Karpas-422 (cell line): ENCODE measurements around the gene PTGER1. TPM values are rescaled to one million over a fixed set of nuclear protein-coding genes. Genes with fewer than 3 reads are reported as not detected.

Experiments
- DNase-seq: peaks from one replicate; pipeline ENCODE4 v3.0.0-alpha.2; 2015
- H2AFZ ChIP-seq: fragments of 200-600 bp; sonication (generic); 2 replicates; pipeline ENCODE4 v1.6.1; 2014; ENCODE audit warnings: antibody characterized with exemption, low read length, mixed read lengths
- H3K27ac ChIP-seq: fragments of 200-600 bp; sonication (generic); 2 replicates; pipeline ENCODE4 v1.5.1; 2014; ENCODE audit warnings: mild to moderate bottlenecking, low read length, moderate library complexity
- H3K27me3 ChIP-seq: fragments of 200-600 bp; sonication (generic); 2 replicates; pipeline ENCODE4 v1.6.1; 2014; ENCODE audit warnings: low read length, mixed read lengths
- H3K36me3 ChIP-seq: fragments of 200-600 bp; sonication (generic); 2 replicates; pipeline ENCODE4 v1.6.1; 2014; ENCODE audit warnings: low read length, mixed read lengths; ENCODE audit not compliant: insufficient read depth
- H3K4me1 ChIP-seq: fragments of 200-600 bp; sonication (generic); 2 replicates; pipeline ENCODE4 v1.6.1; 2014; ENCODE audit warnings: mild to moderate bottlenecking, low read length, mixed read lengths
- H3K4me2 ChIP-seq: fragments of 200-600 bp; sonication (generic); 2 replicates; pipeline ENCODE4 v1.6.1; 2014; ENCODE audit warnings: low read length, low read depth, mild to moderate bottlenecking; ENCODE audit not compliant: poor library complexity, severe bottlenecking
- H3K4me3 ChIP-seq: fragments of 200-600 bp; sonication (generic); 2 replicates; pipeline ENCODE4 v1.5.1; 2014; ENCODE audit warnings: mild to moderate bottlenecking, antibody characterized with exemption, low read length, mixed read lengths
- H3K79me2 ChIP-seq: fragments of 200-600 bp; sonication (generic); 2 replicates; pipeline ENCODE4 v1.6.1; 2014; ENCODE audit warnings: mild to moderate bottlenecking, low read length, mixed read lengths
- H3K9ac ChIP-seq: fragments of 200-600 bp; sonication (generic); 2 replicates; pipeline ENCODE4 v1.6.0; 2014; ENCODE audit warnings: low read length
- H3K9me2 ChIP-seq: fragments of 200-600 bp; sonication (generic), shearing (Covaris generic); replicated peaks from 2 replicates; pipeline ENCODE4 v1.6.0; 2014; ENCODE audit warnings: mild to moderate bottlenecking, low read length, moderate library complexity; ENCODE audit not compliant: insufficient read depth
- H3K9me3 ChIP-seq: fragments of 300-700, 200-600 bp; sonication (generic); 2 replicates; pipeline ENCODE4 v1.6.1; 2014; ENCODE audit warnings: low read length, mixed read lengths
- H4K20me1 ChIP-seq: fragments of 200-600 bp; sonication (generic); 2 replicates; pipeline ENCODE4 v1.6.1; 2014; ENCODE audit warnings: mild to moderate bottlenecking, antibody characterized with exemption, low read length, low read depth; ENCODE audit not compliant: insufficient read depth
- total RNA-seq: library from RNA; depleted of rRNA; stranded (reverse); fragments of >200 nt; shearing (Covaris generic); gene quantifications from 2 replicates; pipeline ENCODE4 v1.2.3, GENCODE V29; 2014; ENCODE audit warnings: low replicate concordance

The PTGER1 gene
- total RNA-seq, 1 experiment from 2014 or later = not detected

DNA sequence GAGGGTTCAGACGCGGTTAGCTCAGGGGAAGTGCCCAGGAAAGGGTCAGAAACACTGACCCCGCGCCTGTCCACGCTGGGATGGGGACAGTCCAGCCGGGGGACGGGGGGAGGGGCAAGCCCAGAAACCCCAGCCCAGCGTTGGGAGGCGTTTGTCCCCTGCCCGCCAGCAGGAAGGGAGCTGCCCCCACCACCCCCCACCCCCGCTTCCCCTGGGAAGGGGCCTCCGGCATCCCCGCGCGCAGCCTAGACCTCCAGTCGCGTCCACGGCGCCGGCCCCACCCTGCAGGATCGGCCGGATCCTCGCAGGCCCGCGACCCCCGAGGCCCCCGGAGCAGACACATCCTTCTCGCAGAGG, 20.5 kb upstream of the PTGER1 start:
- no peak overlapping the region for H3K27ac ChIP-seq
- H3K9ac ChIP-seq = peak overlapping the region; percentile 50
- peaks cover 4% of the 10 kb centered on the region for H3K4me1 ChIP-seq
- no peaks in the 10 kb centered on the region for H3K9me3 ChIP-seq
- H3K36me3 ChIP-seq = no peaks in the 10 kb centered on the region
- no peaks in the 10 kb centered on the region for H4K20me1 ChIP-seq
- H2AFZ ChIP-seq = no peak overlapping the region
- peak overlapping the region; percentile 57; the same call in 1 of the 2 replicates for H3K4me3 ChIP-seq
- no peaks in the 10 kb centered on the region for H3K9me2 ChIP-seq
- peak overlapping the region; percentile 47 for H3K4me2 ChIP-seq
- H3K27me3 ChIP-seq = no peaks in the 10 kb centered on the region
- no peak for DNase-seq
- no peaks in the 10 kb centered on the region for H3K79me2 ChIP-seq

- Histone ChIP-seq H3K4me3 (peak overlapping the region; percentile 57; the same call in 1 of the 2 replicates), H2AFZ (no peak overlapping the region), H3K4me1 (peaks cover 4% of the 10 kb centered on the region), H3K36me3 (no peaks in the 10 kb centered on the region), H3K79me2 (no peaks in the 10 kb centered on the region), H3K9me3 (no peaks in the 10 kb centered on the region), H3K27me3 (no peaks in the 10 kb centered on the region), H3K4me2 (peak overlapping the region; percentile 47), H3K9me2 (no peaks in the 10 kb centered on the region), H3K9ac (peak overlapping the region; percentile 50; the same call in 1 of the 2 replicates), H4K20me1 (no peaks in the 10 kb centered on the region), H3K27ac (no peak overlapping the region)
- no peak for DNase-seq
Observed at GRCh38 chr19:14494910-14495671, 19.9 kb upstream of the PTGER1 start.

GRCh38 chr19:14494411-14494810, 19.3 kb upstream of the PTGER1 start:
- Histone ChIP-seq H3K36me3 (no peaks in the 10 kb centered on the region), H3K4me2 (no peak overlapping the region), H3K79me2 (no peaks in the 10 kb centered on the region), H2AFZ (no peak overlapping the region), H3K9me3 (no peaks in the 10 kb centered on the region), H3K9me2 (no peaks in the 10 kb centered on the region), H4K20me1 (no peaks in the 10 kb centered on the region), H3K27me3 (no peaks in the 10 kb centered on the region), H3K9ac (no peak overlapping the region), H3K4me3 (no peak overlapping the region), H3K27ac (no peak overlapping the region), H3K4me1 (peaks cover 4% of the 10 kb centered on the region)
- no peak for DNase-seq

GRCh38 chr19:14492756-14493337, 17.7 kb upstream of the PTGER1 start:
- Histone ChIP-seq H3K9ac (no peak overlapping the region), H3K4me2 (no peak overlapping the region), H3K27me3 (no peaks in the 10 kb centered on the region), H3K27ac (no peak overlapping the region), H4K20me1 (no peaks in the 10 kb centered on the region), H3K9me3 (no peaks in the 10 kb centered on the region), H3K36me3 (no peaks in the 10 kb centered on the region), H2AFZ (no peak overlapping the region), H3K4me1 (peaks cover 4% of the 10 kb centered on the region), H3K9me2 (no peaks in the 10 kb centered on the region), H3K79me2 (no peaks in the 10 kb centered on the region), H3K4me3 (no peak overlapping the region)
- DNase-seq = peak; percentile 35

- Histone ChIP-seq H3K27ac (no peak overlapping the region), H2AFZ (no peak overlapping the region), H3K4me2 (no peak overlapping the region), H3K79me2 (no peaks in the 10 kb centered on the region), H3K9me3 (no peaks in the 10 kb centered on the region), H3K9me2 (no peaks in the 10 kb centered on the region), H3K27me3 (no peaks in the 10 kb centered on the region), H3K36me3 (no peaks in the 10 kb centered on the region), H3K9ac (no peak overlapping the region), H3K4me3 (no peak overlapping the region), H3K4me1 (no peaks in the 10 kb centered on the region), H4K20me1 (no peaks in the 10 kb centered on the region)
- DNase-seq = no peak
Observed at GRCh38 chr19:14487370-14488125, 12.4 kb upstream of the PTGER1 start.

- Histone ChIP-seq H3K4me1 (peaks cover 8% of the 10 kb centered on the region), H3K27ac (no peak overlapping the region), H3K79me2 (no peaks in the 10 kb centered on the region), H3K27me3 (no peaks in the 10 kb centered on the region), H3K9me2 (no peaks in the 10 kb centered on the region), H4K20me1 (no peaks in the 10 kb centered on the region), H3K36me3 (no peaks in the 10 kb centered on the region), H3K9ac (no peak overlapping the region), H3K4me3 (no peak overlapping the region), H3K4me2 (no peak overlapping the region), H2AFZ (no peak overlapping the region), H3K9me3 (no peaks in the 10 kb centered on the region)
- peak; percentile 64 for DNase-seq
Observed at GRCh38 chr19:14482172-14482941, 7.2 kb upstream of the PTGER1 start.

DNA sequence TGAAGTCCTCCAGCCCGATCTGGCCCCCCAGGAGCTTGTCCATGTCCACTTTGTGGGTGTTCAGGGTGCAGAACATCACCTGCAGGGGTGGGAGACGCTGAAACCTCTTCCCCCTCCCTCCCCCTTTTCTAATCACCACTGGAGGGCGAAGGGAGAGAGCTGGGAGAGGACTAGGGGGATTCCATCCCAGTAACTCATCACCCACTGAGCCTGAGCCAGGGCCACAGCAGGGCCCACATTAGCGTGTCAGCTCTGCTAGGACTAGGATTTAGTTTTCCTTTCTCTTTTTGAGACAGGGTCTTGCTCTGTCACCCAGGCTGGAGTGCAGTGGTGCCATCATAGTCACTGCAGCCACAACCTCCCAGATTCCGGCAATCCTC, 5.5 kb upstream of the PTGER1 start:
- H3K4me2 ChIP-seq = peak overlapping the region; percentile 67
- no peaks in the 10 kb centered on the region for H3K36me3 ChIP-seq
- peak overlapping the region; percentile 87; the same call in 1 of the 2 replicates for H2AFZ ChIP-seq
- H3K9me3 ChIP-seq = no peaks in the 10 kb centered on the region
- no peak overlapping the region for H3K27ac ChIP-seq
- H3K4me1 ChIP-seq = peaks cover 20% of the 10 kb centered on the region
- H3K27me3 ChIP-seq = no peaks in the 10 kb centered on the region
- H3K79me2 ChIP-seq = no peaks in the 10 kb centered on the region
- H3K4me3 ChIP-seq = no peak overlapping the region; the same call in 1 of the 2 replicates
- peak overlapping the region; percentile 61; the same call in 1 of the 2 replicates for H3K9ac ChIP-seq
- no peaks in the 10 kb centered on the region for H3K9me2 ChIP-seq
- DNase-seq = no peak
- 0 out of 2 replicates have a peak, but pooled peaks cover 2% of the 10 kb centered on the region for H4K20me1 ChIP-seq
